IMR-90 (cell line): ENCODE measurements around the gene SERPINE2. TPM values are rescaled to one million over a fixed set of nuclear protein-coding genes. Genes with fewer than 3 reads are reported as not detected.
A peak's percentile ranks its signal among the peaks of the same experiment; 100 is the strongest.

Experiments
- ATAC-seq: fragments of 200-7000 bp; cut with Tn5 transposase; 2 replicates; pipeline ENCODE4 v1.9.1; 2020; ENCODE audit warnings: low read depth, mild to moderate bottlenecking, moderate library complexity
- BruUV-seq: library from RNA; stranded (reverse); fragments of 400-500 nt; replicated peaks from 2 replicates; lab custom pipeline; 2021; lab: Mats Ljungman, UMichigan
- CTCF ChIA-PET: fragments of 300-600 bp; formaldehyde crosslinking; extraction: SDS; loops from one replicate; lab custom pipeline; 2021; ENCODE audit warnings: antibody characterized with exemption; lab: Yijun Ruan, JAX
- POLR2A ChIA-PET: fragments of 300-600 bp; sonication (Branson Sonifier 250); formaldehyde crosslinking; loops from one replicate; lab custom pipeline; 2022; ENCODE audit warnings: antibody characterized with exemption; ENCODE audit not compliant: unreplicated experiment; lab: Charles Lee
- DNase-seq: peaks from one replicate; pipeline ENCODE4 v3.0.0; 2013
- H2AFZ ChIP-seq: replicated peaks from 2 replicates; pipeline ENCODE3; 2013; ENCODE audit warnings: low read length, mild to moderate bottlenecking; ENCODE audit not compliant: poor library complexity
- H2AK5ac ChIP-seq: 2 replicates; pipeline ENCODE4 v1.6.1; 2013; ENCODE audit warnings: low read depth, low read length, inconsistent platforms
- H2AK9ac ChIP-seq: replicated peaks from 2 replicates; pipeline ENCODE3; 2013; ENCODE audit warnings: mild to moderate bottlenecking, low read depth, low read length, moderate library complexity; ENCODE audit not compliant: poor library complexity
- H2BK120ac ChIP-seq: 2 replicates; pipeline ENCODE4 v1.6.1; 2013; ENCODE audit warnings: low read depth, low read length, inconsistent platforms
- H2BK15ac ChIP-seq: 3 replicates; pipeline ENCODE4 v1.6.1; 2013; ENCODE audit warnings: low read depth, low read length, inconsistent platforms
- H2BK20ac ChIP-seq: 2 replicates; pipeline ENCODE4 v1.6.1; 2013; ENCODE audit warnings: low read depth, mild to moderate bottlenecking, inconsistent platforms, low read length, moderate library complexity
- H2BK5ac ChIP-seq: 2 replicates; pipeline ENCODE4 v1.6.1; 2013; ENCODE audit warnings: mild to moderate bottlenecking, low read depth, low read length, inconsistent platforms; ENCODE audit not compliant: poor library complexity, severe bottlenecking
- H3K14ac ChIP-seq: replicated peaks from 2 replicates; pipeline ENCODE4 v1.6.1; 2013; ENCODE audit warnings: low read depth, low read length, inconsistent platforms
- H3K18ac ChIP-seq: 2 replicates; pipeline ENCODE4 v1.6.1; 2013; ENCODE audit warnings: low read depth, low read length, control low read depth
- H3K23ac ChIP-seq: 2 replicates; pipeline ENCODE4 v1.6.1; 2013; ENCODE audit warnings: low read depth, low read length, inconsistent platforms
- H3K27ac ChIP-seq: 2 replicates; pipeline ENCODE4 v1.5.1; 2013; ENCODE audit warnings: mild to moderate bottlenecking, control low read depth, low read length; ENCODE audit not compliant: insufficient read depth
- H3K27me3 ChIP-seq: 2 replicates; pipeline ENCODE4 v1.6.1; 2013; ENCODE audit warnings: low read length; ENCODE audit not compliant: control insufficient read depth, insufficient read depth
- H3K36me3 ChIP-seq: 2 replicates; pipeline ENCODE4 v1.6.1; 2013; ENCODE audit warnings: low read length, mixed read lengths; ENCODE audit not compliant: control insufficient read depth, insufficient read depth
- H3K4ac ChIP-seq: 2 replicates; pipeline ENCODE4 v1.6.1; 2013; ENCODE audit warnings: low read depth, low read length, inconsistent platforms
- H3K4me1 ChIP-seq: 2 replicates; pipeline ENCODE4 v1.6.1; 2013; ENCODE audit warnings: low read length, mixed read lengths; ENCODE audit not compliant: control insufficient read depth, insufficient read depth
- H3K4me2 ChIP-seq: 2 replicates; pipeline ENCODE4 v1.6.1; 2013; ENCODE audit warnings: low read depth, mild to moderate bottlenecking, control low read depth, low read length, moderate library complexity
- H3K4me3 ChIP-seq: 2 replicates; pipeline ENCODE4 v1.5.1; 2013; ENCODE audit warnings: low read depth, mild to moderate bottlenecking, control low read depth, low read length, moderate library complexity; ENCODE audit not compliant: insufficient read depth
- H3K56ac ChIP-seq: 2 replicates; pipeline ENCODE4 v1.6.1; 2013; ENCODE audit warnings: low read length, inconsistent platforms; ENCODE audit not compliant: insufficient read depth; ENCODE audit errors: extremely low read depth
- H3K79me1 ChIP-seq, 2 experiments: 2 replicates each; pipeline ENCODE4 v1.6.1; 2013; ENCODE audit warnings: low read length in 2 of 2, inconsistent platforms in 1 of 2, low read depth in 1 of 2
- H3K9ac ChIP-seq: 2 replicates; pipeline ENCODE4 v1.6.1; 2013; ENCODE audit warnings: low read depth, low read length, control low read depth
- H3K9me1 ChIP-seq: 2 replicates; pipeline ENCODE4 v1.6.1; 2013; ENCODE audit warnings: low read length, inconsistent platforms; ENCODE audit not compliant: insufficient read depth
- H3K9me3 ChIP-seq: 2 replicates; pipeline ENCODE4 v1.6.1; 2013; ENCODE audit warnings: low read length; ENCODE audit not compliant: control insufficient read depth, insufficient read depth
- H4K20me1 ChIP-seq: 2 replicates; pipeline ENCODE4 v1.6.1; 2013; ENCODE audit warnings: low read length, inconsistent platforms; ENCODE audit not compliant: insufficient read depth
- H4K5ac ChIP-seq: 2 replicates; pipeline ENCODE4 v1.6.1; 2013; ENCODE audit warnings: mild to moderate bottlenecking, low read depth, low read length, control low read depth
- H4K8ac ChIP-seq, 2 experiments: 2 replicates each; pipeline ENCODE4 v1.6.1; 2013; ENCODE audit warnings: low read depth in 2 of 2, low read length in 2 of 2, control low read depth in 1 of 2, inconsistent platforms in 1 of 2
- H4K91ac ChIP-seq: 2 replicates; pipeline ENCODE4 v1.6.1; 2013; ENCODE audit warnings: low read depth, low read length, inconsistent platforms; ENCODE audit not compliant: insufficient read depth
- CEBPB ChIP-seq: IDR thresholded peaks from 2 replicates; pipeline ENCODE4 v1.6.1; 2012; ENCODE audit warnings: low read depth, low read length, improper control_type of control experiment
- FOS ChIP-seq: fragments of 150-350 bp; IDR thresholded peaks from 2 replicates; pipeline ENCODE4 v1.6.1; 2016; ENCODE audit warnings: low read depth, low read length
- WGBS, 2 experiments: methylation state at CpG; one replicate each; pipeline versions ENCODE4 v1.1.5 to v1.1.7; 2013; ENCODE audit warnings: missing lambda C conversion rate in 2 of 2; ENCODE audit not compliant: insufficient read length in 1 of 2; ENCODE audit errors: extremely low coverage in 2 of 2; 5-methylcytosine and 5-hydroxymethylcytosine counted together
- dilution Hi-C: fragments of 300-500 bp; cut with HindIII; formaldehyde crosslinking; loops from one replicate; pipeline ENCODE4 v1.14.3; 2018; ENCODE audit warnings: low sequenced_read_pairs; ENCODE audit not compliant: unreplicated experiment
- in situ Hi-C: fragments of 300-500 bp; cut with MboI; formaldehyde crosslinking; loops from 3 replicates; pipeline ENCODE4 v1.14.3; 2019; ENCODE audit warnings: low sequenced_read_pairs, inconsistent platforms, mixed read lengths
- intact Hi-C: fragments of 100-400 bp; cut with micrococcal nuclease; formaldehyde crosslinking; loops from 2 replicates; pipeline ENCODE4 v1.10.0; 2022
- polyA plus RNA-seq, 3 experiments: library from polyadenylated mRNA; depleted of rRNA; stranded (reverse); fragments of >200 nt; gene quantifications; 2 replicates each; pipeline ENCODE4 v1.2.3, GENCODE V29; 2012; ENCODE audit warnings: low replicate concordance in 1 of 3
- total RNA-seq: library from RNA; depleted of rRNA; stranded (reverse); fragments of >200 nt; gene quantifications from 2 replicates; pipeline ENCODE4 v1.2.3, GENCODE V29; 2012; rRNA removed
- TF ChIP-seq, protein P1 (sequence below): fragments of 150-350 bp; IDR thresholded peaks from 2 replicates; pipeline ENCODE4 v1.6.1; 2017; ENCODE audit warnings: mild to moderate bottlenecking, antibody characterized with exemption, low read length, low read depth

SERPINE2 gene
- total and polyA plus RNA-seq, 2 of the 4 experiments (the other 2 are of a cell fraction), result 24.0 to 62.7 TPM

DNA sequence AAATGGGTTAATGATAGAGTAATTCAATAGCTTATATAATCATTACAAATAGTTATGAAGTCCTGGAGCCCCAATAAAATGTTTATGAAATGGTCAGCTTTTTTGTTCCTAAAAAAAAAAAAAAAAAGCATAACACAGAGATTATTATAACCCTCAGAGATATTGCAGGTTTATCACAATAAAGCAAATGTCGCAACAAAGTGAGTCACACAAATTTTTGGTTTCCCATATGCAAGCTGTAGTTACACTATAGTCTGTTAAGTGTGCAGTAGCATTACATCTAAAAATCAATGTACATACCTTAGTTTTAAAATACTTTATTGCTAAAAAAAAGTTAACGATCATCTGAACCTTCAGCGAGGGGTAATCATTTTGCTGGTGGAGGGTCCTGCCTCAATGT, 114.0 kb downstream of the SERPINE2 start:
- H4K20me1 ChIP-seq, result peaks cover 57% of the 10 kb centered on the region
- H3K4ac ChIP-seq, result no peak overlapping the region
- no peak overlapping the region for H4K5ac ChIP-seq
- no peak overlapping the region for H2AFZ ChIP-seq
- peaks cover 20 to 82% of the 10 kb centered on the region in 2 experiments for H3K79me1 ChIP-seq
- H2AK9ac ChIP-seq, result no peak overlapping the region
- peak; percentile 95 for TF ChIP-seq CEBPB
- TF ChIP-seq, protein P1, sequence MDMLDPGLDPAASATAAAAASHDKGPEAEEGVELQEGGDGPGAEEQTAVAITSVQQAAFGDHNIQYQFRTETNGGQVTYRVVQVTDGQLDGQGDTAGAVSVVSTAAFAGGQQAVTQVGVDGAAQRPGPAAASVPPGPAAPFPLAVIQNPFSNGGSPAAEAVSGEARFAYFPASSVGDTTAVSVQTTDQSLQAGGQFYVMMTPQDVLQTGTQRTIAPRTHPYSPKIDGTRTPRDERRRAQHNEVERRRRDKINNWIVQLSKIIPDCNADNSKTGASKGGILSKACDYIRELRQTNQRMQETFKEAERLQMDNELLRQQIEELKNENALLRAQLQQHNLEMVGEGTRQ, result no peak
- 0 out of 2 replicates have a peak, but pooled peaks have one; percentile 39 for TF ChIP-seq FOS
- peaks cover 18% of the 10 kb centered on the region for H3K4me1 ChIP-seq
- peak overlapping the region; percentile 43; the same call in 1 of the 2 replicates for H2AK5ac ChIP-seq
- no peak overlapping the region for H3K9ac ChIP-seq
- no peak overlapping the region for H3K4me2 ChIP-seq
- H3K4me3 ChIP-seq, result no peak overlapping the region
- ChIA-PET POLR2A (interaction anchor here (0.6 kb wide), 1 partner anchor 20 kb away, joined by 3 read pairs; no protein-coding TSS in a partner anchor), CTCF (interaction anchor here (0.5 to 0.6 kb wide), 2 partner anchors 13 to 394 kb away, joined by 3 to 4 read pairs; no protein-coding TSS in a partner anchor)
- H3K23ac ChIP-seq, result no peak overlapping the region
- H3K14ac ChIP-seq, result no peak overlapping the region
- dilution Hi-C loops (no loop called here), intact Hi-C loops (no loop called here), in situ Hi-C loops (no loop called here)
- peaks cover 26% of the 10 kb centered on the region for H3K9me1 ChIP-seq
- peaks cover 6% of the 10 kb centered on the region for H3K36me3 ChIP-seq
- no peak overlapping the region for H3K18ac ChIP-seq
- ATAC-seq (no peak), DNase-seq (peak; percentile 77)
- WGBS, 2 experiments, result no CpG with 5 or more reads among the region's 3 CpGs
- no peak overlapping the region for H4K8ac ChIP-seq
- no peaks in the 10 kb centered on the region for H3K27me3 ChIP-seq
- no peak overlapping the region for H3K56ac ChIP-seq
- no peak overlapping the region for H4K91ac ChIP-seq
- no peak overlapping the region for H2BK15ac ChIP-seq
- no peak overlapping the region for H2BK120ac ChIP-seq
- no peaks in the 10 kb centered on the region; the same call in none of the 2 replicates for H3K9me3 ChIP-seq
- no peak overlapping the region for H2BK20ac ChIP-seq
- no TSS peak for BruUV-seq
- peak overlapping the region; percentile 54; the same call in 1 of the 2 replicates for H3K27ac ChIP-seq
- H2BK5ac ChIP-seq, result peak overlapping the region; percentile 56

Other genes with a start within 250 kb of the SERPINE2 start
- 2.5 and 5.8 TPM in 2 replicates for gene AP1S3, start 201.7 kb downstream of the SERPINE2 start, total RNA-seq
- 3.1 and 4.1 TPM in 2 replicates for gene AP1S3, start 201.7 kb downstream of the SERPINE2 start, polyA plus RNA-seq (2012; rRNA removed)
- gene WDFY1, start 94.0 kb downstream of the SERPINE2 start, total RNA-seq, result 93.6 and 115 TPM in 2 replicates
- 29.5 and 35.6 TPM in 2 replicates for gene WDFY1, start 94.0 kb downstream of the SERPINE2 start, polyA plus RNA-seq (2012; rRNA removed)
- gene MRPL44, start 81.8 kb downstream of the SERPINE2 start, total RNA-seq, result 20.1 and 30.3 TPM in 2 replicates
- 13.9 and 18.6 TPM in 2 replicates for gene MRPL44, start 81.8 kb downstream of the SERPINE2 start, polyA plus RNA-seq (2012; rRNA removed)